Effector memory CD8-positive, alpha-beta T cell (primary cell): Measurements from ENCODE around the gene CNTFR.
"Not testable (repeated sequence)": the region's sequence is repeated elsewhere in the genome, so short reads cannot be mapped to it uniquely, and the experiment has no call there.

Experiments used
- ATAC-seq: fragments of 150-1000 bp; cut with Tn5 transposase; replicated peaks from 2 replicates; pipeline ENCODE4 v1.10.0; 2021; ENCODE audit warnings: mild to moderate bottlenecking, moderate library complexity
- DNase-seq, 3 experiments: peaks; one replicate each; pipeline ENCODE4 v3.0.0; 2021
- H3K27ac Mint-ChIP-seq, 2 donors: one replicate each; pipeline ENCODE4 v1.8.0; 2022; ENCODE audit warnings: mild to moderate bottlenecking in 2 of 2, mixed read lengths in 2 of 2, moderate library complexity in 2 of 2
- H3K27me3 Mint-ChIP-seq, 2 donors: one replicate each; pipeline ENCODE4 v1.8.0; 2022; ENCODE audit warnings: mixed read lengths in 2 of 2
- H3K36me3 Mint-ChIP-seq: one replicate; pipeline ENCODE4 v1.8.0; 2022; ENCODE audit warnings: mild to moderate bottlenecking, moderate library complexity, mixed read lengths; ENCODE audit not compliant: insufficient read depth
- H3K4me1 Mint-ChIP-seq, 2 donors: one replicate each; pipeline ENCODE4 v1.8.0; 2022; ENCODE audit warnings: low read depth in 2 of 2, mixed read lengths in 2 of 2
- H3K4me3 Mint-ChIP-seq, 2 donors: one replicate each; pipeline ENCODE4 v1.8.0; 2022; ENCODE audit warnings: mild to moderate bottlenecking in 2 of 2, mixed read lengths in 2 of 2, moderate library complexity in 2 of 2
- H3K9me3 Mint-ChIP-seq, 2 donors: one replicate each; pipeline ENCODE4 v1.8.0; 2022; ENCODE audit warnings: mixed read lengths in 2 of 2
- total RNA-seq, 9 experiments: gene quantifications; one replicate each; lab custom pipeline; 2026; lab: John Stamatoyannopoulos, UW

Gene CNTFR
- total RNA-seq = 0 to 0.11 (median 0) reads per million in 9 experiments

- Mint-ChIP-seq H3K9me3 (no peaks in the 10 kb centered on the region), H3K4me1 (peaks cover 24 to 27% of the 10 kb centered on the region in 2 donors), H3K27me3 (peaks cover 86 to 97% of the 10 kb centered on the region in 2 donors), H3K4me3 (peak within 1 kb of the TSS; percentile 76 to 83), H3K27ac (no peak within 1 kb of the TSS), H3K36me3 (no peaks in the 10 kb centered on the region)
- ATAC-seq (peak; percentile 31), DNase-seq (no peak)
These were observed at the start of gene CNTFR for GRCh38 chr9:34589636-34590380. Gene CNTFR, minus strand, starts transcription at chr9:34589724. Its CDS starts 20,743 bp downstream, at chr9:34568981.

- H3K4me3 Mint-ChIP-seq, ATAC-seq, H3K27me3 Mint-ChIP-seq, H3K27ac Mint-ChIP-seq, DNase-seq, H3K9me3 Mint-ChIP-seq: not testable (repeated sequence)
- peaks cover 11% of the 10 kb centered on the region for H3K36me3 Mint-ChIP-seq
- H3K4me1 Mint-ChIP-seq = peaks cover 21 to 28% of the 10 kb centered on the region in 2 donors
These were observed 49.8 kb upstream of the CNTFR start for GRCh38 chr9:34639322-34639721.

- peak overlapping the region; percentile 89 to 91 for H3K4me3 Mint-ChIP-seq
- peaks cover 11% of the 10 kb centered on the region for H3K36me3 Mint-ChIP-seq
- no peaks in the 10 kb centered on the region for H3K27me3 Mint-ChIP-seq
- ATAC-seq = no peak
- peak overlapping the region; percentile 92 to 99 for H3K27ac Mint-ChIP-seq
- DNase-seq = no peak
- H3K4me1 Mint-ChIP-seq = peaks cover 26 to 28% of the 10 kb centered on the region in 2 donors
- no peaks in the 10 kb centered on the region for H3K9me3 Mint-ChIP-seq
These were observed 48.6 kb upstream of the CNTFR start for GRCh38 chr9:34638138-34638445.

- DNase-seq (peak; percentile 93 to 96 (median 93)), ATAC-seq (peak; percentile 93)
- H3K4me3 Mint-ChIP-seq = peak within 1 kb of the TSS; percentile 89 to 91
- no peaks in the 10 kb centered on the region for H3K9me3 Mint-ChIP-seq
- H3K27me3 Mint-ChIP-seq = no peaks in the 10 kb centered on the region
- peak within 1 kb of the TSS; percentile 92 to 99 for H3K27ac Mint-ChIP-seq
- H3K4me1 Mint-ChIP-seq = peaks cover 26 to 28% of the 10 kb centered on the region in 2 donors
- H3K36me3 Mint-ChIP-seq = peaks cover 11% of the 10 kb centered on the region
These were observed 48.0 kb upstream of the CNTFR start, which contains the start of gene SIGMAR1 for GRCh38 chr9:34637356-34638137. Gene SIGMAR1, minus strand, starts transcription at chr9:34637787. Its CDS starts 90 bp downstream, at chr9:34637697.

GRCh38 chr9:34636791-34637355, 47.3 kb upstream of the CNTFR start:
- Mint-ChIP-seq H3K4me1 (peaks cover 26 to 28% of the 10 kb centered on the region in 2 donors), H3K27me3 (no peaks in the 10 kb centered on the region), H3K36me3 (peaks cover 11% of the 10 kb centered on the region), H3K9me3 (no peaks in the 10 kb centered on the region), H3K27ac (peak overlapping the region; percentile 92 to 99), H3K4me3 (peak overlapping the region; percentile 89 to 91)
- ATAC-seq (peak; percentile 16), DNase-seq (no peak)

GRCh38 chr9:34635556-34635955, 46.0 kb upstream of the CNTFR start:
- Mint-ChIP-seq H3K36me3 (peaks cover 11% of the 10 kb centered on the region), H3K9me3 (no peaks in the 10 kb centered on the region), H3K4me1 (peaks cover 26 to 30% of the 10 kb centered on the region in 2 donors), H3K27ac (peak overlapping the region in 1 of 2 donors; percentile 38), H3K27me3 (peaks cover 3 to 5% of the 10 kb centered on the region in 2 donors), H3K4me3 (peak overlapping the region; percentile 89 to 91)
- DNase-seq = no peak
- ATAC-seq = no peak

GRCh38 chr9:34634551-34635248, 45.2 kb upstream of the CNTFR start:
- DNase-seq (no peak), ATAC-seq (no peak)
- peaks cover 11% of the 10 kb centered on the region for H3K36me3 Mint-ChIP-seq
- H3K27ac Mint-ChIP-seq = peak overlapping the region in 1 of 2 donors; percentile 38
- peaks cover 26 to 37% of the 10 kb centered on the region in 2 donors for H3K4me1 Mint-ChIP-seq
- peak overlapping the region in 1 of 2 donors; percentile 51 for H3K4me3 Mint-ChIP-seq
- H3K27me3 Mint-ChIP-seq = peaks cover 12 to 13% of the 10 kb centered on the region in 2 donors
- no peaks in the 10 kb centered on the region for H3K9me3 Mint-ChIP-seq

- ATAC-seq (peak; percentile 23), DNase-seq (peak; percentile 67 to 74 (median 72))
- H3K27ac Mint-ChIP-seq = peak overlapping the region in 1 of 2 donors; percentile 20
- H3K9me3 Mint-ChIP-seq = no peaks in the 10 kb centered on the region
- no peak overlapping the region for H3K4me3 Mint-ChIP-seq
- H3K36me3 Mint-ChIP-seq = peaks cover 14% of the 10 kb centered on the region
- peaks cover 33 to 41% of the 10 kb centered on the region in 2 donors for H3K4me1 Mint-ChIP-seq
- peaks cover 19 to 20% of the 10 kb centered on the region in 2 donors for H3K27me3 Mint-ChIP-seq
These were observed 44.5 kb upstream of the CNTFR start for GRCh38 chr9:34633851-34634550.

GRCh38 chr9:34633166-34633565, 43.6 kb upstream of the CNTFR start:
- ATAC-seq (no peak), DNase-seq (no peak)
- Mint-ChIP-seq H3K36me3 (peaks cover 13% of the 10 kb centered on the region), H3K27ac (no peak overlapping the region), H3K27me3 (peaks cover 25 to 28% of the 10 kb centered on the region in 2 donors), H3K4me3 (no peak overlapping the region), H3K4me1 (peaks cover 36 to 38% of the 10 kb centered on the region in 2 donors), H3K9me3 (no peaks in the 10 kb centered on the region)

GRCh38 chr9:34630402-34631154, 41.1 kb upstream of the CNTFR start:
- H3K4me3 Mint-ChIP-seq = peak overlapping the region; percentile 76 to 88

GRCh38 chr9:34629491-34629808, 39.9 kb upstream of the CNTFR start:
- Mint-ChIP-seq H3K27ac (peak overlapping the region; percentile 20 to 27), H3K4me1 (peaks cover 18 to 20% of the 10 kb centered on the region in 2 donors)
- no peak for ATAC-seq

More at GRCh38 chr9:34630402-34631154, 41.1 kb upstream of the CNTFR start:
- DNase-seq = no peak
- Mint-ChIP-seq H3K27ac (no peak overlapping the region), H3K27me3 (peaks cover 51 to 54% of the 10 kb centered on the region in 2 donors), H3K36me3 (peaks cover 9% of the 10 kb centered on the region), H3K9me3 (no peaks in the 10 kb centered on the region), H3K4me1 (peaks cover 22 to 23% of the 10 kb centered on the region in 2 donors)
- ATAC-seq = no peak

More at GRCh38 chr9:34629491-34629808, 39.9 kb upstream of the CNTFR start:
- no peaks in the 10 kb centered on the region for H3K9me3 Mint-ChIP-seq
- DNase-seq = no peak
- H3K27me3 Mint-ChIP-seq = peaks cover 52 to 64% of the 10 kb centered on the region in 2 donors
- H3K36me3 Mint-ChIP-seq = peaks cover 3% of the 10 kb centered on the region
- peak overlapping the region; percentile 76 to 88 for H3K4me3 Mint-ChIP-seq
